ENCODE data around the gene ZC3H14. TPM values are rescaled to one million over a fixed set of nuclear protein-coding genes. Genes with fewer than 3 reads are reported as not detected.
A peak's percentile ranks its signal among the peaks of the same experiment; 100 is the strongest.

ZC3H14 gene
- total RNA-seq, 1 experiment from 2014 or later, result 90.6 TPM

DNA sequence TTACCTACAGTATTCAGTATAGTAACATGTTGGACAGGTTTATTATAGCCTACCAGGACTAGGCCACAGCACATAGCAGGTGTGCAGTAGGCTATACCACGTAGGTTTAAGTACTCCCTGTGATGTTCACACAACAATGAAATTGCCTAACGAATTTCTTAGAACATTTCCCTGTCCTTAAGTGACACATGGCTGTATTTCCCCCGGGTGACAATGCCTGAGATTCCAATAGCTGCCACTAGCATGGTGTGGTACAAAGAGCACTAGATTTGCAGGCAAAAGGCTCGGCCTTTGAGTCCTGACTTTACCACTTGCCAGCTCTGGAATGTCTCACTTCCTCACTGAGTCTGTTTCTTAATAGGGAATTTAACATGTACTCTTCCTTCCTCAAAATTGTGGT is 27.7 kb upstream of the ZC3H14 start:
- H3K36me3 Mint-ChIP-seq (ENCODE audit: insufficient read depth in 1 of 3, low read depth in 3 of 3), result peaks cover 9 to 25% (median 23%) of the 10 kb centered on the region in 3 experiments
- Histone ChIP-seq H3K23ac (ENCODE audit: insufficient read length, low read depth, low read length) (no peak overlapping the region), H3K9me3 (ENCODE audit: control insufficient read depth, low read depth, low read length) (no peaks in the 10 kb centered on the region), H3K4me1 (ENCODE audit: insufficient read depth, low read length) (peaks cover 2% of the 10 kb centered on the region; the same call in 1 of the 2 replicates), H2BK5ac (ENCODE audit: insufficient read length, low read length) (no peak overlapping the region), H3T11ph (ENCODE audit: low read length) (no peak overlapping the region), H4K5ac (ENCODE audit: insufficient read length, low read depth, low read length) (no peak overlapping the region), H3K79me1 (ENCODE audit: insufficient read depth, low read depth, low read length, poor library complexity, severe bottlenecking) (no peaks in the 10 kb centered on the region), H4K20me1 (ENCODE audit: control insufficient read depth, insufficient read depth, insufficient read length) (no peaks in the 10 kb centered on the region), H3K4me2 (ENCODE audit: insufficient read depth, insufficient read length, low read length) (no peak overlapping the region), H2BK20ac (ENCODE audit: low read depth, low read length, poor library complexity, severe bottlenecking) (no peak overlapping the region), H3K56ac (ENCODE audit: insufficient read length, low read depth, low read length) (no peak overlapping the region), H3K9ac (ENCODE audit: extremely low read depth, insufficient read length, low read length) (no peak overlapping the region), H3K23me2 (ENCODE audit: insufficient read length, low read depth, low read length, poor library complexity, severe bottlenecking) (no peaks in the 10 kb centered on the region), H2AFZ (ENCODE audit: low read length) (no peak overlapping the region), H3K27ac (ENCODE audit: insufficient read length, low read depth, low read length) (no peak overlapping the region), H4K91ac (ENCODE audit: insufficient read length, low read depth, low read length) (no peak overlapping the region), H3K14ac (ENCODE audit: insufficient read depth, low read length) (no peak overlapping the region), H3K18ac (ENCODE audit: insufficient read length, low read depth, low read length) (no peak overlapping the region), H2BK15ac (ENCODE audit: low read depth, low read length) (no peak overlapping the region), H2BK12ac (ENCODE audit: insufficient read length, low read depth, low read length) (no peak overlapping the region), H3K27me3 (ENCODE audit: insufficient read depth, low read length) (no peaks in the 10 kb centered on the region), H2BK120ac (ENCODE audit: low read depth, low read length, poor library complexity, severe bottlenecking) (no peak overlapping the region), H2AK5ac (ENCODE audit: insufficient read length, low read length) (no peak overlapping the region), H3K4ac (ENCODE audit: low read depth, low read length) (no peak overlapping the region), H3K79me2 (ENCODE audit: insufficient read depth, low read length) (no peaks in the 10 kb centered on the region), H4K8ac (replicated peaks; ENCODE audit: insufficient read length, low read depth, low read length) (no peak overlapping the region)
- H3K4me3 Mint-ChIP-seq, result no peak overlapping the region
- DNase-seq, result no peak
- no CpG with 5 or more reads among the region's 4 CpGs for WGBS (ENCODE audit: extremely low coverage, insufficient read length, low lambda C conversion rate)
- H3K27me3 Mint-ChIP-seq (ENCODE audit: low read depth), result no peaks in the 10 kb centered on the region
- no peak overlapping the region for H3K27ac Mint-ChIP-seq
- TF ChIP-seq, protein P1, sequence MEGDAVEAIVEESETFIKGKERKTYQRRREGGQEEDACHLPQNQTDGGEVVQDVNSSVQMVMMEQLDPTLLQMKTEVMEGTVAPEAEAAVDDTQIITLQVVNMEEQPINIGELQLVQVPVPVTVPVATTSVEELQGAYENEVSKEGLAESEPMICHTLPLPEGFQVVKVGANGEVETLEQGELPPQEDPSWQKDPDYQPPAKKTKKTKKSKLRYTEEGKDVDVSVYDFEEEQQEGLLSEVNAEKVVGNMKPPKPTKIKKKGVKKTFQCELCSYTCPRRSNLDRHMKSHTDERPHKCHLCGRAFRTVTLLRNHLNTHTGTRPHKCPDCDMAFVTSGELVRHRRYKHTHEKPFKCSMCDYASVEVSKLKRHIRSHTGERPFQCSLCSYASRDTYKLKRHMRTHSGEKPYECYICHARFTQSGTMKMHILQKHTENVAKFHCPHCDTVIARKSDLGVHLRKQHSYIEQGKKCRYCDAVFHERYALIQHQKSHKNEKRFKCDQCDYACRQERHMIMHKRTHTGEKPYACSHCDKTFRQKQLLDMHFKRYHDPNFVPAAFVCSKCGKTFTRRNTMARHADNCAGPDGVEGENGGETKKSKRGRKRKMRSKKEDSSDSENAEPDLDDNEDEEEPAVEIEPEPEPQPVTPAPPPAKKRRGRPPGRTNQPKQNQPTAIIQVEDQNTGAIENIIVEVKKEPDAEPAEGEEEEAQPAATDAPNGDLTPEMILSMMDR (conservative IDR thresholded peaks at IDR 0.05), result peak; percentile 27; the same call in 1 of the 3 replicates
- H3K9me3 Mint-ChIP-seq, result peaks cover 0 to 7% of the 10 kb centered on the region in 2 experiments; a peak in 3 of 5 replicates
- no peaks in the 10 kb centered on the region for H3K4me1 Mint-ChIP-seq
